Ishikawa (cell line): ENCODE data around the gene TM4SF5.

ENCODE experiments used
- CEBPB ChIP-seq: IDR thresholded peaks from 2 replicates; pipeline ENCODE4 v1.6.1; 2012
- CREB1 ChIP-seq: IDR thresholded peaks from 2 replicates; pipeline ENCODE4 v1.6.1; 2012; ENCODE audit warnings: low read depth
- EGR1 ChIP-seq: IDR thresholded peaks from 2 replicates; pipeline ENCODE4 v1.6.1; 2012
- EP300 ChIP-seq: IDR thresholded peaks from 2 replicates; pipeline ENCODE4 v1.6.1; 2012; ENCODE audit warnings: borderline replicate concordance
- FOXM1 ChIP-seq: IDR thresholded peaks from 2 replicates; pipeline ENCODE4 v1.6.1; 2012; ENCODE audit warnings: low read depth, borderline replicate concordance
- NFIC ChIP-seq: IDR thresholded peaks from 2 replicates; pipeline ENCODE4 v1.6.1; 2012
- RAD21 ChIP-seq: IDR thresholded peaks from 2 replicates; pipeline ENCODE4 v1.6.1; 2012; ENCODE audit warnings: low read depth
- TAF1 ChIP-seq: IDR thresholded peaks from 2 replicates; pipeline ENCODE4 v1.6.1; 2012; ENCODE audit warnings: low read depth, mild to moderate bottlenecking
- TCF12 ChIP-seq: IDR thresholded peaks from 2 replicates; pipeline ENCODE4 v1.6.1; 2012; ENCODE audit warnings: low read depth
- TEAD4 ChIP-seq: IDR thresholded peaks from 2 replicates; pipeline ENCODE4 v1.6.1; 2012
- YY1 ChIP-seq: IDR thresholded peaks from 2 replicates; pipeline ENCODE4 v1.6.1; 2012; ENCODE audit warnings: low read depth
- ZBTB7A ChIP-seq: IDR thresholded peaks from 2 replicates; pipeline ENCODE4 v1.6.1; 2012; ENCODE audit warnings: low read depth
- TF ChIP-seq, protein P1 (sequence below): IDR thresholded peaks from 2 replicates; pipeline ENCODE4 v1.6.1; 2012; ENCODE audit warnings: low read depth, mild to moderate bottlenecking
- TF ChIP-seq, protein P2 (sequence below): IDR thresholded peaks from 2 replicates; pipeline ENCODE4 v1.6.1; 2012
- TF ChIP-seq, protein P3 (sequence below): IDR thresholded peaks from 2 replicates; pipeline ENCODE4 v1.6.1; 2012

TM4SF5 gene

DNA sequence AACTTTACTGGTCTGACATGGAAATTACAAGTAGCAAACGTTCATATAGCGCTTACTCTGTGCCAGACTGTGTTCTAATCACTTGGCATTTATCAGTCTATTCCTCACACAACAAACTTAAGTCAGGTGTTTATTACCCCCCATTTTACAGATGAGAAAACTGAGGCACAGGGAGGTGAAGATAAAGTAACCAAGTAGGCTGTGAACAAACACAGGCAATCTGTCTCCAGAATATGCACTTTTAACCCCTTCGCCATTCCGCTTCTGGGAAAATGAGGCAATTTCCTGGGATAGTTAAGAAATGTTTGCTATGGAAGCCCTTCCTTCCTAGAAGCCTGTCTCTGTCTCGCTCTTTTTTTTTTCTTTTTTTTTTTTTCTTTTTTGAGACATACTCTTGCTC, 19.8 kb upstream of the TM4SF5 start:
- TF ChIP-seq EGR1 (no peak), TEAD4 (no peak), CREB1 (no peak), FOXM1 (no peak), CEBPB (no peak), ZBTB7A (no peak), TAF1 (no peak), EP300 (no peak)
- TF ChIP-seq, protein P1, sequence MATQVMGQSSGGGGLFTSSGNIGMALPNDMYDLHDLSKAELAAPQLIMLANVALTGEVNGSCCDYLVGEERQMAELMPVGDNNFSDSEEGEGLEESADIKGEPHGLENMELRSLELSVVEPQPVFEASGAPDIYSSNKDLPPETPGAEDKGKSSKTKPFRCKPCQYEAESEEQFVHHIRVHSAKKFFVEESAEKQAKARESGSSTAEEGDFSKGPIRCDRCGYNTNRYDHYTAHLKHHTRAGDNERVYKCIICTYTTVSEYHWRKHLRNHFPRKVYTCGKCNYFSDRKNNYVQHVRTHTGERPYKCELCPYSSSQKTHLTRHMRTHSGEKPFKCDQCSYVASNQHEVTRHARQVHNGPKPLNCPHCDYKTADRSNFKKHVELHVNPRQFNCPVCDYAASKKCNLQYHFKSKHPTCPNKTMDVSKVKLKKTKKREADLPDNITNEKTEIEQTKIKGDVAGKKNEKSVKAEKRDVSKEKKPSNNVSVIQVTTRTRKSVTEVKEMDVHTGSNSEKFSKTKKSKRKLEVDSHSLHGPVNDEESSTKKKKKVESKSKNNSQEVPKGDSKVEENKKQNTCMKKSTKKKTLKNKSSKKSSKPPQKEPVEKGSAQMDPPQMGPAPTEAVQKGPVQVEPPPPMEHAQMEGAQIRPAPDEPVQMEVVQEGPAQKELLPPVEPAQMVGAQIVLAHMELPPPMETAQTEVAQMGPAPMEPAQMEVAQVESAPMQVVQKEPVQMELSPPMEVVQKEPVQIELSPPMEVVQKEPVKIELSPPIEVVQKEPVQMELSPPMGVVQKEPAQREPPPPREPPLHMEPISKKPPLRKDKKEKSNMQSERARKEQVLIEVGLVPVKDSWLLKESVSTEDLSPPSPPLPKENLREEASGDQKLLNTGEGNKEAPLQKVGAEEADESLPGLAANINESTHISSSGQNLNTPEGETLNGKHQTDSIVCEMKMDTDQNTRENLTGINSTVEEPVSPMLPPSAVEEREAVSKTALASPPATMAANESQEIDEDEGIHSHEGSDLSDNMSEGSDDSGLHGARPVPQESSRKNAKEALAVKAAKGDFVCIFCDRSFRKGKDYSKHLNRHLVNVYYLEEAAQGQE = no peak

DNA sequence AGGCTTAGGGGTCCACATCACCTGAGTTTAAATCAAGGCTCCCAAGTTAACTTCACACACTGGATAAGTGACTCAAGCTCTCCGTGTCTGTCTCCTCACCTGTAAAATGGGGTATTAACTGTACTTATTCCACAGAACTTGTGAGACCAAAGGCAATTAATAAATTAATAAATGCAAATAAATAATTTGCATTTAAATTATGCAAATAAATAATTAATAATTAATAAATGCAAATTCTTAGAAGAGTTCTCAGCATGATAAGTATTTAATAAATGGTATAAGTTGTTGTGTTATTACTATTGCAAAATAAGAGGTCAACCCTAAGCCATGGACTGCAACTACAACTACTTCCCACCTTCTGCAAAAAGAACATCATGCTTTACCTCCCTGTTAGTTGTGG, 18.3 kb upstream of the TM4SF5 start:
- TF ChIP-seq, protein P2, sequence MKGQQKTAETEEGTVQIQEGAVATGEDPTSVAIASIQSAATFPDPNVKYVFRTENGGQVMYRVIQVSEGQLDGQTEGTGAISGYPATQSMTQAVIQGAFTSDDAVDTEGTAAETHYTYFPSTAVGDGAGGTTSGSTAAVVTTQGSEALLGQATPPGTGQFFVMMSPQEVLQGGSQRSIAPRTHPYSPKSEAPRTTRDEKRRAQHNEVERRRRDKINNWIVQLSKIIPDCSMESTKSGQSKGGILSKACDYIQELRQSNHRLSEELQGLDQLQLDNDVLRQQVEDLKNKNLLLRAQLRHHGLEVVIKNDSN = no peak
- TF ChIP-seq TEAD4 (no peak), ZBTB7A (no peak), CREB1 (no peak), EGR1 (no peak), CEBPB (no peak), TCF12 (no peak), FOXM1 (no peak), NFIC (no peak), RAD21 (no peak), TAF1 (no peak), YY1 (no peak), EP300 (no peak)
- TF ChIP-seq, protein P1 = no peak
- TF ChIP-seq, protein P3, sequence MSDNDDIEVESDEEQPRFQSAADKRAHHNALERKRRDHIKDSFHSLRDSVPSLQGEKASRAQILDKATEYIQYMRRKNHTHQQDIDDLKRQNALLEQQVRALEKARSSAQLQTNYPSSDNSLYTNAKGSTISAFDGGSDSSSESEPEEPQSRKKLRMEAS = no peak

DNA sequence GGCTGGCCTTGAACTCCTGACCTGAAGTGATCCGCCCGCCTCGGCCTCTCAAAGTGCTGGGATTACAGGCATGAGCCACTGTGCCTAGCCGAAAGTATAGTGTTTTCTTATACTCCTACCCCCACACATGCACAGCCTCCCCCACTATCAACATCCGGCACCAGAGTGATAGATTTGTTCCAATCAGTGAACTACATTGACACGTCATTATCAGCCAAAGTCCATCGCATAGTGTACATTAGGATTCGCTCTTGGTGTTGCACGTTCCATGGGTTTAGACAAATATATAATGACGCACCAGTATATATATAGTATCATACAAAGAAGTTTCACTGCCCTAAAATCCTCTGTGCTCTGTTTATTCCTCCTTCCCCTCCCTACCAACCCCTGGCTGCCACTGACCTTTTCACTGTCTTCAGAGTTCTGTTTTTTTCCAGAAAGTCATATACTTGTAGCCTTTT, 11.9 kb upstream of the TM4SF5 start:
- TF ChIP-seq YY1 = no peak
- TF ChIP-seq, protein P2 = no peak
- TF ChIP-seq CREB1 = no peak
- no peak for TF ChIP-seq ZBTB7A
- TF ChIP-seq FOXM1 = no peak
- no peak for TF ChIP-seq TEAD4
- no peak for TF ChIP-seq EGR1
- no peak for TF ChIP-seq NFIC
- no peak for TF ChIP-seq TCF12
- no peak for TF ChIP-seq CEBPB
- no peak for TF ChIP-seq RAD21
- TF ChIP-seq EP300 = no peak
- TF ChIP-seq, protein P3 = no peak

DNA sequence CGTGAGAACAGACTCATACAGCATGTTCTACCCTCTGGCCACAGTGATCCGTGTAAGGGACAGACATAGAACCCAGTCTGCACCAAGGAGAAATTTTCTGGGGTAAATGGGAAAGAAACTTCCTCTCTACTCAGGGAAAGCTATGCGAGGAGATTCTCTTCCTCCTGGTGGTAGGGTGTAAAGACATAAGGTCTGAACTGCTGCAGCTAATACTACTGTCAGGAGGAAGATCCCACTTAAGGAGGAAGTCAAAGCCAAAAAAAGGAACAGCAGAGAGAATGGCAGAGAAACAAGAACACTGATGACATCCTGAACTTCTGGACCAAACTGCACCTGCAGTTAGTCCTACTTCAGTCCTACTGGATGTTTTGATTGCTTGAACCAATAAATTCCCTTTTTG, 7.1 kb upstream of the TM4SF5 start:
- TF ChIP-seq RAD21 = no peak

DNA sequence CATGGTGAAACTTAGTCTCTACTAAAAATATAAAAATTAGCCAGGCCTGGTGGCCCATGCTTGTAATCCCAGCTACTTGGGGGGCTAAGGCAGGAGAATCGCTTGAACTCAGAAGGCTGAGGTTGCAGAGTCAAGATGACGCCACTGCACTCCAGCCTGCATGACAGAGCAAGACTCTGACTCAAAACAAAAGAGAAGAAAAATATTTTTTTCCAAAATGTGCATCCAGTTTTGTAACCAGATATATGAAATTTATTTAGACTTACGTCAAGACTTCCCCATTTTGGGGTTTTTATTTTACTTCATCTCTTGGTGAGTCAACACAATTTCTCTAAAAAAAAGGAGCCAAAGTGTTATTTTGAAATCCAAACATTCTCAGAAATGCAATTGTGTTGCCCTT, 5.5 kb upstream of the TM4SF5 start:
- TF ChIP-seq CREB1 (no peak), EP300 (no peak), FOXM1 (no peak), ZBTB7A (no peak)
- TF ChIP-seq, protein P1 = no peak
